ENCODE measurements around the gene POGLUT2.

Gene POGLUT2

GRCh38 chr13:102763741-102764140, 35.0 kb downstream of the POGLUT2 start:
- DNase-seq: no peak

GRCh38 chr13:102761071-102761470, 37.7 kb downstream of the POGLUT2 start:
- DNase-seq: no peak

GRCh38 chr13:102758842-102759241, 39.9 kb downstream of the POGLUT2 start:
- no peak for DNase-seq

GRCh38 chr13:102757006-102757405, 41.8 kb downstream of the POGLUT2 start:
- DNase-seq: no peak

- DNase-seq: no peak
These were observed 46.9 kb downstream of the POGLUT2 start for GRCh38 chr13:102751886-102752285.

- DNase-seq: no peak
These were observed 56.3 kb downstream of the POGLUT2 start for GRCh38 chr13:102742506-102742905.

GRCh38 chr13:102742101-102742500, 56.7 kb downstream of the POGLUT2 start:
- DNase-seq: no peak

Data from NCI-H1694 (cell line).